ENCODE data around the gene PTPRK. TPM values are rescaled to one million over a fixed set of nuclear protein-coding genes. Genes with fewer than 3 reads are reported as not detected.
"Not testable (repeated sequence)": the region's sequence is repeated elsewhere in the genome, so short reads cannot be mapped to it uniquely, and the experiment has no call there.

The PTPRK gene
- total RNA-seq, 1 donor from 2014 or later, result 46.3 TPM

DNA sequence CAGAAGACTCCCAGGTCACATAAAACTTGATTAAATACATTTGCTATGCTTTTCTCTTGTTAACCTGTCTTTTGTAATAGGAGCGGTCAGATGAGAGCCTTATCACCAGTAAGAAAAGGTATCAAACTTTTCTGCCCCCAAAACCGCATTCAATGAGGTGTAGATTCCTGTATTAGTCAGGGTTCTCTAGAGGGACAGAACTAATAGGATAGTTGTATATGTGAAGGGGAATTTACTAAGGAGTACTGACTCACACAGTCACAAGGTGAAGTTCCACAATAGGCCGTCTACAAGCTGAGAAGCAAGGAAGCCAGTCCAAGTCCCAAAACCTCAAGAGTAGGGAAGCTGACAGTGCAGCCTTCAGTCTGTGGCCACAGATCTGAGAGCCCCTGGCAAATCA lies 32.7 kb downstream of the PTPRK start:
- no peak for DNase-seq

GRCh38 chr6:128487055-128487454 lies 33.3 kb downstream of the PTPRK start:
- DNase-seq, result no peak

DNA sequence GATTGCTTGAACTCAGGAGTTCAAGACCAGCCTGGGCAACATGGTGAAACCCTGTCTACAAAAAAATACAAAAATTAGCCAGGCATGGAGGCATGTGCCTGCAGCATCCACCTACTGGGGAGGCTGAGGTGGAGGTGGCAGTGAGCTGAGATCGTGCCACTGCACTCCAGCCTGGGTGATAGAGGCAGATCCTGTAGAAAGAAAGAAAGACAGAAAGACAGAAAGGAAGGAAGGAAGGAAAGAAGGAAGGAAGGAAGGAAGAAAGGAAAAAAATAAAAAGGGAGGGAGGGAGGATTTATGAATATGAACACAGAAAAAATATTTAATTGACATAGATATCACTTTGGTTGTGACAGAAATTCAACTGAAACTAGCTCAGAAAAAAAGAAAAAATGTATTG lies 33.8 kb downstream of the PTPRK start:
- not testable (repeated sequence) for DNase-seq

GRCh38 chr6:128483472-128484135 lies 36.8 kb downstream of the PTPRK start:
- DNase-seq, result no peak

- no peak for DNase-seq
Measured at GRCh38 chr6:128482642-128483041, 37.8 kb downstream of the PTPRK start.

DNA sequence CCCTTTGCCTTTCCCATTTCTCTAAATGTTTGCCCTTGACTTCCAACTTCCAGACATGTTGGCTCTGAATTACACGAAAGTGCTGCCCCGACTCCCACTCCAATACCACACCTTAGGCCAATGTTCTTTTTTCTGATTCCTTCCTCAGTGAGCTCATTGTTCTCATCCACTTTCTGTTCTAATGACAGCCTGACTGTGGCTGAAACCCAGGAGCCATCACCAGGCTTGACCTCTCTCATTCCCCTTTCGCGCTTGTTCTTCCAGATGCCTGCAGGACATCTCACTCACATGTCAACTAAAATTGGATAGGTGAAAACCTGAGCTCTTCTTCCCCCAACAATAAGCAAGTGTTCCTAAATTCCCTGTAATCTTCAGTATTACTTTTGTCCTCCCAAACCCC lies 40.4 kb downstream of the PTPRK start:
- DNase-seq, result no peak

GRCh38 chr6:128479048-128479666 lies 41.2 kb downstream of the PTPRK start:
- no peak for DNase-seq

DNA sequence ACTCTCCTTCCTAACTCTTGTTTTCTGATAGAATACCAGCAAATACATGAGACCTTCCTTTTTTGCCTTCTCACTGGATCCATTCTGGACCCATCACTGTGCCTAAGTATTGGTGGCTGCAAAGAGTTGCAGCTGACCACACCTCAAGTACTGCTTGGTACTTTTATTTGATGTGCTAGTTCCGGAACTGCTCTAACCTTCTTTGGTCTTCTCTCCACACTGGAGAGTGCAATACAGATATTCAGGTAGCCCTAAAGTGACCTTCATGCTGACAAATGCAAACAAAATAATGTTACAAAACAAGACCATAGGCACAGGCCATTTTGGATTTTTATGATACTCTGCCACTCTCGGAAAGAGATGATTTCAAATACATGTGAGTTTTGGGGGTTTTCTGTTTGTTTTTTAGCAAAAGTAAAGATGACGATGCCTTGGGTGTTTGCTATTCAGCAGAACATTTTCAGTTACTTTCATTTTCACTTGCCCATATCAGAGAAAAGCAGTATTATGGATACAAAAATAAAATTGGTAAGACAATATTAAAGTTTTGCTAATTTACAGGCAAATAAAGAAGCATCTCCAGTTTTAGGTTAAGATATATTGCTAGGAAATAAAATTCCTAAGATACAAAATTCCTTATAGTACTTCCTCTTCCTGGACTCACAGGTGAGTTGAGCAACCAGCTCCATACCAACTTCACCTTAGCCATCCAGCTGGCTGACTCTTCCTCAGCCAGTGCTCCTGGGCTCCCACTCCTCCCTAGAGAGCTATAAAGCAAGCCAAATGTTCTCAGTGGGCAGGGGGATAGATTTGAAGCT lies 42.0 kb downstream of the PTPRK start:
- no peak for DNase-seq

GRCh38 chr6:128474933-128475332 lies 45.5 kb downstream of the PTPRK start:
- DNase-seq, result no peak

DNA sequence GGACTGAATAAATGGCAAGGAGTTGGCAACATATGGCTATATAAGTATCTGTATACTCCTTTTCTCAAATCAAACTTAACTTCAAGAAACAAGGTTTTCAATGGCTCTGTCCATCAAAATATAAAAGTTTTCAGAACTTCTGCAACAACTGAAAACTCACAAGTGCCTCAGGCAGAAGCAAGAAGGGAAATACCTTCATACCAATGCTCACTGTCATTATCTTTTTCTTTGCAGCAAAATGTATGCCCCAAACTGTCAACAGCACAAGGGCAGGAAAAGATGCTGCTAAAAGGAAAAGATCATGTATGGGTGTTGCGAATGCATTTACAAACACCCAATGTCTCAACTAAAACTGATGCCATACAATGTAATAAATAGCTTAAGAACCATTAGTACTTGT lies 45.9 kb downstream of the PTPRK start:
- DNase-seq, result no peak

DNA sequence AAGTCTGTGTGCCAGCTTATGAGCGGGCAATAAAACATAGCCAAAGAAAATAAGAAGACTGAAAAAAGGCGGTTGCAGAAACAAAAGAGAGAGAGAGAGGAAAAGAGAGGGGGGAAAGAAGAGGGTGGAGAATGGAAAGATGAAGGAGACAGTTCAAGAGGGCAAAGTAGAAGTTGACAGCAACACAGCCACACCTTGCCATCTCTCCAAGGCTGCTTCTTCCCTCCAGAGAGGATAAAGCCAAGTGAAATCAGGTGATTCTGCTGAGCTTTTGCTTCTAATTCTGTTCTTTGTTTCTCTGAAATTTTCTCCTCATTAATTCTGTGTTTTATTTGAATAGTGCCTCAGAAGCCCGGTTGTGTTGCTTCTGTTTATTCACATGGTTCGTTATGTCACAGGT lies 48.5 kb downstream of the PTPRK start:
- DNase-seq, result no peak

DNA sequence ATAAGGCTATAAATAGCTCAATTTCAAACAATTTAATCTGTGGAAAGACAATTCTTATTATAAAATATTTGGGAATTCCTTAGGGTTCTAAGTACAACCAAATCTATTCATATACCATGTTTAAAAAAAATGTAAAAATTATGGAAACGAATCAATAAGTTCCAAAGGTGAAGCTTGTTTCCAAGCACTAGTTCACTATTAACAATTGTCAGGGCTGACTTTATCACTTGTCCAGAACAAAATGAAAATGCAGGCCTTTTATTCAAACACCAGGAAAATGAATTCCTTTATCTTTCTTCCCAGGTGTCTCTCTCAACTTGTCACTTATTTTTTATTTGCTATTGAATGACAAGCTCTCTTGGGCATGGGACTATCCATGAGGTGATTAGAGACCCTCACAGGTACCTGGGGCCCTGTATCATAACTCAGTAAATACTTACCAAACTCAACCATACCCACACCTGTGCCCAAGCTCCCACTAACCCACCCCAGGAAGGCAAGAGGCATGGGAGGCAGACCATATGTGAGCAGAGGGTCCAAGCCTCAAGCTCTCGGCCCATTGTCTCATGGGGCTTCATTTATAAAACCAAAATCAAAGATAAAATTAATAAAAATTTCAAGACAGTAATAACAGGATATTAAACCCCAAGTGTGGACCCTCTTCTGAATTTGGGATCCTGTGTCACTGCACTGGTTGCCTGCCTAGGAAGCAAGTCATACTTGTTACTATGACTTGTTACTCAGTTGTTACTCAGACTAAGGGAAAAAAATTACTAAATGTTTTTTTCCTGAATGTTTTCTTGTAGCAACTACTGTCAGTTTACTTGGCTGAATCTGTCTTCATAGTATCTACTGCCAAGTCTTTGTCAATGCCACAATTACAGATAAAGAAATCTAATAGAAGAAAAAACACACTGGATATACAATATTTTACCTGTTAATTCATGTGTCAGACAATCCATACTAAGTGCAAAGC lies 54.7 kb downstream of the PTPRK start:
- no peak for DNase-seq

- no peak for DNase-seq
Measured at GRCh38 chr6:128464790-128465189, 55.6 kb downstream of the PTPRK start.

- no peak for DNase-seq
Measured at GRCh38 chr6:128463942-128464341, 56.5 kb downstream of the PTPRK start.

DNA sequence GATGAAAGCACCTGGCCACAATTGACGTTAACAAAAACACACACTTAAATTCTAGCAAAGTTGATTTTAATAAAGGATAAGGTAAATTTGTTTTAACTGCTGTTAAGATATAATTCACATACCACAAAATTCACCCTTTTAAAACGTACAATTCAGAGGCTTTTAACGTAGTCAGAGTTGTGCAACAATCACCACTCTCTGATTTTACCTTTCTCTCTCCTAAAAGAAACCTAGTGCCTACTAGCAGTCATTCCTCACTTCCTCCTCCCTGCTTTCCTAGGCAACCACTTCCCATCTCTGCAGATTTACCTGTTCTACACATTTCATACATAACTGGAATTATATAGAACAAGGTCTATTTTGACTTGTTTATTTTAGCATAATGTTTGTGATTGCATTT lies 58.9 kb downstream of the PTPRK start:
- DNase-seq, result no peak

- no peak for DNase-seq
Measured at GRCh38 chr6:128456510-128457230, 63.7 kb downstream of the PTPRK start.

- DNase-seq, result no peak
Measured at GRCh38 chr6:128455959-128456358, 64.4 kb downstream of the PTPRK start.

- DNase-seq, result no peak
Measured at GRCh38 chr6:128452713-128453112, 67.7 kb downstream of the PTPRK start.

DNA sequence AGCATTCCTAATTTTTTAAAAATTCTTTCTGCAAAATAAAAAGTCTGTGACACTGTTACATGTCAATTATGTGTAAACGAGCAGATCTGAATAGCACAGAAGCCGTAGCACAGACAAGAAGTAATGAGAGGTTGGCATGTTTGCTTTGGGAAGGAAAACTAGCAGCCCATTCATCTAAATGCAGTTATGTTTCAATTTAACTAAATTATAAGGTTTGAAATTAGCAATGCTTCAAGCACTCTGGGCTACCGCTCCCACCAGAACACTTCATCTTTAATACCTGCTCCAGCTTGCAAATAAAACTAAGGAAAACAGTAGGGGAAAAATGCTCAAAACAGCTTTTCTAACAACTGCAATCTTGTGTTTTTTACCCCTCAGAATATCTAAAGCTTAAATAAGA lies 73.9 kb downstream of the PTPRK start:
- no peak for DNase-seq

DNA sequence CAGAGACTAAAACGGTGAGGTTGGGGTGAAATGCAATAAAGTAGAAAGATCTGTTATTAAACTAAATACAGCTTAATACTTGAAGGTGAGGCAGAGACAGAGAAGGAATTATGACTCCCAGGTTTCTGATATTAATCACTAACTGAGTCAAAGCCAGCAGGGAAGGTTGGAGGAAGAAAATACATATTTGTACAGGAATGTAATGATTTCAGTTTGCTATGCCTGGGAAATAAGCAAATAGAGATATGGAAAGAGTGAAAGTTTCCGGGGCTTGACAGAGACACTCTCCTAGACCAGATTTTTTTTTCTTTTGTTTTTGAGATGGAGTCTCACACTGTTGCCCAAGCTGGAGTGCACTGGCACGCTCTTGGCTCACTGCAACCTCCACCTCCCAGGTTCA lies 76.8 kb downstream of the PTPRK start:
- no peak for DNase-seq

DNA sequence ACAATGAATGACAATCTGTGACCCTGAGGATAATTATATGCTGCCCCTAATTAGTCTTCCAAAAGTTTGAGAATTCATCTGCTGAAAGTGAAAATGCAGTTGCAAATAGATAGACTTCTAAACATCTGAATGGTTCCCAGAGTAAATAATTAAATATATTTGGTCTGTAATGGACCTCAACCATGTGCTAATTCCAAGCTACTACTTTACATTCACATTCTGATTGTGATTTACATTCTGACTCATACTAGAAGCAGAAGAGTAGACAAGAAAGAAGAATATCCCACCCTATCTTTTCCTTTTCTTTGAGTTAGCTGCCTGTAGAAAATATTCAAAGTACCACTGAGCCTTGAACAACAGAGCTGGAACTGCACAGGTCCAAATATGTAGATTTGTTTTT lies 80.8 kb downstream of the PTPRK start:
- DNase-seq, result no peak

DNA sequence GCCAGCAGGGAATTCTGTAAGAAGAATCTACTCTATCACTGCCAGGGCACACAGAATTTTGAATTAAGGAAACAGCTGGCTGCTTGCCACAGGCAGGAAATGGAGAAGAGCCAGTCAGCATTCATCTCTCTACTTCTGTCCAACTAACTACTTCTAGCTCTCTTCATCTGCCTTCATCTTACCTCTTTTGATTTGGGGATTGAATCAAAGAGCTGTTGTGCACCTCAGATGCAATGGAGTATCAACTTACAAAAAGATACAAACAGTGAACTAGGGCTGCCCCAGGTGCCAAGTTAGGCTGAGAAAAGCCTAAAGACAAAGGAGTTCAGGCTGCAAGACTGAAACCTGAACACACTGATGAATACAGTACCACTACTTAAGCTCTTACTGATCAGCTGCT lies 82.0 kb downstream of the PTPRK start:
- peak; percentile 56 for DNase-seq
